IPS-NIHi11 (cell line): Measurements from ENCODE around the gene OCA2.
"Not testable (repeated sequence)": the region's sequence is repeated elsewhere in the genome, so short reads cannot be mapped to it uniquely, and the experiment has no call there.

Experiments
- DNase-seq: peaks from one replicate; pipeline ENCODE4 v3.0.0; 2012; ENCODE audit warnings: mixed read lengths, low spot score

Gene OCA2

GRCh38 chr15:27770769-27771554 lies 328.2 kb downstream of the OCA2 start:
- DNase-seq = no peak

DNA sequence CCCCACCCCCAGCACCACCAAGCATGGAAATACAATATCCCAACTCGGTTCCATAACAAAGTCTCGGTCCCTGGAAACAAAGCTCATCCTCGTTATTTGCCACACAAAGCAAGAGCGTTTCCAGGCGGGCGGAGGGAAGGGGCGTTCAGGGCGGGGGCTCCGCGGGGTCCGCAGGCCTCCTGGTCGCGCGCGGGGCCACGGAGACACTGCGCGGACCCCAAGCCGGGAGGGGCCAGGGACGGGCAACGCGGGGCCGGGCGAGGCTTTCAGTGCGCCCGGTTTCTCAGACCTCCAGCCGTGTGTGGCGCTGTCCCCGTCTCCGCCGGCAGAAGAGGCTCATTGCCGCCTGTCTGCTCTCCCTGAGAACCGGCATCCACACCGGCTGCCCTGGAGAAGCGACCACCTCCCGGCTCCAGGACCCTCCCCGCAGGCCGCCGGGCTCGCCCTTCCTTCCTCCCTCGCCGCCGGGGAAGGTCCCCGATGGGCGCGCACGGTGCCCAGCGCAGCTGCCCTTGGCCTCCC lies 329.0 kb downstream of the OCA2 start:
- no peak for DNase-seq

DNA sequence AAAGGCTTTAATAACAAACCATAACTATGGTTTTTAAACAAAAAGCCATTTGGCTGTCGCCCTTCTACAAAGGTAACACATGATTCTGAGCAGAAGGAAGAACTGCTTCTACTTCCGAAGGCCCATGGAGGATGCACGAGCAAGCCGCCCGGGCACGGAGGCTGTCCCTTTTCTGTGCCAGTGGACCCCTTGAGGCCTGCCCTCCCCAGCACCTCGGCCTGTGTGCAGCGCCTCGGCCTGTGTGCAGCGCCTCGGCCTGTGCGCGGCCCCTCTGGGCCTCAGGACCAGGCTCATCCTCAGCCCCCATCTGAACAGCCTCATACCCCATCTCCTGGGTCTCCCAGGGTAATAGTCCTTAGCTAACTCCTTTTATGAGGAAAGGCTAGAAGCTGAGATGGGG lies 329.5 kb downstream of the OCA2 start:
- DNase-seq = no peak

GRCh38 chr15:27768732-27769475 lies 330.2 kb downstream of the OCA2 start:
- no peak for DNase-seq

GRCh38 chr15:27767918-27768640 lies 331.0 kb downstream of the OCA2 start:
- peak; percentile 54 for DNase-seq

DNA sequence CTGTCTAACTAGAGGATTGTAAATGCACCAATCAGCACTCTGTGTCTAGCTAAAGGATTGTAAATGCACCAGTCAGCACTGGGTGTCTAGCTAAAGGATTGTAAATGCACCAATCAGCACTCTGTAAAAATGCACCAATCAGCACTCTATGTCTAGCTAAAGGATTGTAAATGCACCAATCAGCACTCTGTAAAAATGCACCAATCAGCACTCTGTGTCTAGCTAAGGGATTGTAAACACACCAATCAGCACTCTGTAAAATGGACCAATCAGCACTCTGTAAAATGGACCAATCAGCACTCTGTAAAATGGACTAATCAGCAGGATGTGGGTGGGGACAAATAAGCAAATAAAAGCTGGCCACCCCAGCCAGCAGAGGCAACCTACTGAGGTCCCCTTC lies 331.7 kb downstream of the OCA2 start:
- DNase-seq = not testable (repeated sequence)

DNA sequence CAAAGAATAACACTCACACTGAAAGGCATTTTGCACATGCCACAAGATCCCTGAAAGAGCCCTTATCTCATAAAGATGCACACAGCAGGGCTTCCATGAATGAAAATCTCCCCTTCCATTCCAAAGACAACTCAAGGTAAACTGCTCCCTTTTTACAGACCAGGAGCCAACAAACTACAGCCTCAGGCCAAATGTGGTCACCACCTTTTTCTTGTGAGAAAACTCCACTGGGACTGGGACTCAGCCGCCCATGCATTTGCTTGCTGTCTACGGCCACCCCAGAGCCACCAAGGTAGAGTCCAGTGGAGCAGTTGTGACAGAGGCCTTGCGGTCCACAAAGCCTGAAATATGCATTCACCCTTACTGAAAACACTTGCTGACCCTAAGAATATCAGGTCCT lies 334.8 kb downstream of the OCA2 start:
- DNase-seq = no peak

GRCh38 chr15:27763514-27763913 lies 335.6 kb downstream of the OCA2 start:
- no peak for DNase-seq

DNA sequence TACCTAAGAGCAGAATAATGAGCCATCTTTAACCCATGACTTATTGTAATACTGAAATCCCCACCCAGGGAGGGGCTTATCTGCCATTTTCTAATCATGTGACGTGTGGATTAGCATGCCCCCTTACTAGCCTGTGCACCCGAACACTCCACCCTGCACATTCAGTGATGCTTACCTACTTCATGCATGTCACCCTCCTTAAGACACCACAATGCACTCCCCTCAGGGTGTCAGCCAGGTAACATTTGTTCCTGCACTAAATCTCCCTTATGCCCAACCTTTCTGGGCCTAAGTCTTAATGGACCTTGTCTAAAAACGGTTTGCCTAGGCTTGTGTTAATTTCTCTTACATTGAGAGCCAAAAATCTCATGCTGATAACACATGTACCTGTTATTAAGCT lies 336.6 kb downstream of the OCA2 start:
- DNase-seq = no peak

GRCh38 chr15:27757052-27757451 lies 342.1 kb downstream of the OCA2 start:
- DNase-seq = no peak

- no peak for DNase-seq
These were observed 346.4 kb downstream of the OCA2 start for GRCh38 chr15:27752691-27753090.

DNA sequence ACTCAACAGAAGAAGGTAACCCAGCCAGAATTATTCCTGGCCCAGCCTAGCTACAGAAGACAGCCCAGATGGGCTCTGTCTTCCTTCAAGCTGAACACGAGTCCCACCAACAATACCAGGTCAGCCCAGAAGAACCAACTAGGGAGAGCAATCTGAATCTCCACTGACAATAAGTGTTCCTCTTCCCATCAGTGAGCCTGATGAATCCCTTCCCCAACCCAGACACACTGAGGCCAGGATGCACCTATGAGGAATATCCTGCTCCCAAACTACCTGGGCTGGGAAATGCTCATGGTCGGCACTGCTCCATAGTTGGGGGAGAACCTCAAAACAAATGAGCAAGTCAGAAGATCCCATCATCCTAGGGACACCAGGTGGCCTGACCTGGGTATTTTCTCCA lies 351.1 kb downstream of the OCA2 start:
- no peak for DNase-seq

GRCh38 chr15:27746401-27746955 lies 352.6 kb downstream of the OCA2 start:
- DNase-seq = no peak

DNA sequence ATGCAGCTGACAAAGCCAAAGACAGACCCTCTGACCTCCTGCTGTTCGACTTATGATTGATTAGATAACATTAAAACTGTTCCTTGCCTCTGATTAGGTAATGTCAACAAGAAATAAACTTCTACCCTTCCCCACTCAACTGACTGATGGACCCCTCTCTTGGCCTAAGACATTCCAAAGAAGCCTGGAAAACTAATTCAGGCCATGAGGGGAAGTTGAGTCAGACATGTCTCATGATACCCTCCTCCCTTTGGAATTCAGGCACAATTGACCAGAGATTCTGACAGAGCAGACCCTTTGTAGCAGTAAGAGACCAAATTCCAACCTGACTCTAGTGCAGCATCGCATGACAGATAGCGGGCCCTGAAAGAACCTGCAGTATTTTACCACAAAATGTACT lies 354.5 kb downstream of the OCA2 start:
- no peak for DNase-seq

DNA sequence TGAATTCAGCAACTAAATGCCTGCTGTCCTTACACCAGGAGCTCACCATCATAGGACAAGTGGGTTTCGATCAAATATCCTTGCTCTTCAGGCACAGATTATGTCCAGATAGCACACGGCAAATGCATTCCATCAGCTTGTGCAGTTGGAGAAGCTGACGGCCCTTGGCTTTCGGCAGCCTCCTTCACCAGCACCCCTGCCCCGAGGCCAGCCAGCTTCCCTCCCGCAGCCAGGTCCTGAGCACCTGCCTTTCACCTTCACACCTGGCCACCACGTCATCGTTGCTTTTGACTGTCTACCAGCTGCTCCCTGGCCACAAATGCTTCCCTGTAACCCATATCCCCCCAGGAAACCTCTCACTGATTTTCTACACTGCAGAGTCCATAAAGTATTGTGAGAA lies 355.5 kb downstream of the OCA2 start:
- no peak for DNase-seq

- DNase-seq = no peak
These were observed 356.2 kb downstream of the OCA2 start for GRCh38 chr15:27742751-27743477.

- DNase-seq = no peak
These were observed 357.8 kb downstream of the OCA2 start for GRCh38 chr15:27741226-27741860.

- DNase-seq = no peak
These were observed 364.2 kb downstream of the OCA2 start for GRCh38 chr15:27734785-27735495.

DNA sequence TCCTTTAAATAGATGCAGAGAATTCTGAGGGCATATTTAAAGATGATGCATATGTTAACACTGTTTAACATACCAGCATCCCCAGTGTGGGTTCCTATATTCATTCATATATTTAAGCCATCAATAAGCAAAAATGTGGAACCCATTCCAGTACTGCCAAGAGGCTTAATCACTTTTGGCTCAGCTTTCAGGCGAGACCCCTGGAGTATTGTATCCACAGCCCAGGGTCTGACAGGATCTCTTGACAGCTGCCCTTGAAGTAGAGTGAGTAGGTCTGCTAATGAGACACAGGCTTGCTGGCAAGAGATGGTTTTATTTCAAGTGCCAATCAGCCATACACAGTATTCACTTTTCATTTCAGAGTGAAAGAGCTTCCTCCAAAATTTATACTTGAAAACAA lies 367.3 kb downstream of the OCA2 start:
- no peak for DNase-seq

DNA sequence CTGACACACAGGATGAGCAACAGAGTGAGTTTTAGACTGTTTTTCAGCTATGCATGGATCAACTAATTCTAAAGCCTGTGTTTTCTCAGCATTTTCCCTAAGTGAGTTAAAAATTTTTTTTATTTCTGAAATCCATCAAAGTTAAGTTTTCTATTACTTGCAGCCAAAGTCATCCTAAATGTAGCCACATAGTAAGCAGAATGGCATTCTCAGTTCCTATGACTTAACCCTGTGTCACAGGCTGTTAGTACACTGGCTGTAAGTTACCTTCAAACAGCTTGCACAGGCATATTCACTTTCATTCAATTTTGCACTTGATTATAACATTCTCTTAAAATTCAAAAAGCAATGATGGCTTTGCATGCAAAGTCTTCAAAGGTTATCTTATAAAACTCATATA lies 368.2 kb downstream of the OCA2 start:
- DNase-seq = no peak

DNA sequence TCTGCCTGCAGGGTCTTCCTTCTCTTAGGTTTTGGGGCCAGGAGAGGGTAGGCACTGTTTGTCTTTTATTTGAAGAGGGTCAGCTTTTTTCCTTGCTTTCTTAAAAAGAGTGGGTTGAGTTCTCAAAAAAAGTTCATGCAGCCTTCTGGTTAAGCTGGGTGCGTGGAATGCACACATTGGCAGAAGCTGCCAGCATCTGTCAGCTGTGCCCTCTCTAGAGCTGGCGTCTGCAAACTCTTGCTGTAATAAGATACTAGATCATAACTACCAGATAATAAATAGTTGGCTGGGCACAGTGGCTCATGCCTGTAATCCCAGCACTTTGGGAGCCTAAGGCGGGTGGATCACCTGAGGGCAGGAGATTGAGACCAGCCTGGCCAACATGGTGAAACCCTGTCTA lies 373.4 kb downstream of the OCA2 start:
- DNase-seq = no peak
